Erythroblast (primary cell): Measurements from ENCODE around the gene NPY4R2.
"Not testable (repeated sequence)": the region's sequence is repeated elsewhere in the genome, so short reads cannot be mapped to it uniquely, and the experiment has no call there.

Experiments used
- GATA1 ChIP-seq: IDR thresholded peaks from 2 replicates; pipeline ENCODE4 v1.6.1; 2011; ENCODE audit warnings: low read depth, mild to moderate bottlenecking, control low read depth, low read length, moderate library complexity
- POLR2A ChIP-seq: IDR thresholded peaks from 2 replicates; pipeline ENCODE4 v1.6.1; 2011; ENCODE audit warnings: mild to moderate bottlenecking, low read length

DNA sequence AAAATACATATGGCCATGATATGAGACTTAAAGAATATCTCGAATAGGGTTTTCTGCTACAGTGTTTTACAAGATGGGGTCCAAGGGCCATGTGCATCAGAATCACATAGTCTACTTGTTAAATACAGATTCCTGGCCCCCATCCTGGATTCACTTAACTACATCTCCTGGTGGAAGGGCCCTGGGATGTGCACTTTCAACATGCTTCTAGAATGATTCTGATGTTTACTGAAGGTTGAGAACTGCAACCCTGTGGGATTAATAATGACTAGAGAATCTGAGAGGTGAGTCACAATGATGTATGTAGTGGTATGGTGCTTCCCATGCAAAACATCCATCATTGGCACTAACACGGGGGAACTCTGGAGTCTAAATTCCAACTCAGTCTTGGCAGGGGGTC lies 2.1 kb downstream of the NPY4R2 start:
- TF ChIP-seq POLR2A, GATA1: not testable (repeated sequence)
